NCI-H128 (cell line): ENCODE results near the gene CTSZ.
"Not testable (repeated sequence)": the region's sequence is repeated elsewhere in the genome, so short reads cannot be mapped to it uniquely, and the experiment has no call there.

ENCODE experiments used
- DNase-seq: peaks from one replicate; lab custom pipeline; 2025; ENCODE audit not compliant: unreplicated experiment; lab: John Stamatoyannopoulos, UW

The CTSZ gene

GRCh38 chr20:58982406-58983114 lies 24.5 kb downstream of the CTSZ start:
- no peak for DNase-seq

GRCh38 chr20:58981628-58982364 lies 25.3 kb downstream of the CTSZ start:
- DNase-seq: no peak

- peak; percentile 54 for DNase-seq
Measured at GRCh38 chr20:58980711-58981627, 26.1 kb downstream of the CTSZ start, which contains the start of gene NELFCD. NELFCD (plus strand) TSS chr20:58981256; CDS start chr20:58981310, 54 bp downstream.

GRCh38 chr20:58978351-58979190 lies 28.5 kb downstream of the CTSZ start:
- no peak for DNase-seq

- DNase-seq: no peak
Measured at GRCh38 chr20:58976061-58976730, 30.9 kb downstream of the CTSZ start.

- DNase-seq: no peak
Measured at GRCh38 chr20:58975353-58975752, 31.7 kb downstream of the CTSZ start.

GRCh38 chr20:58973866-58974265 lies 33.2 kb downstream of the CTSZ start:
- DNase-seq: no peak

- no peak for DNase-seq
Measured at GRCh38 chr20:58973179-58973578, 33.9 kb downstream of the CTSZ start.

GRCh38 chr20:58971429-58971828 lies 35.6 kb downstream of the CTSZ start:
- DNase-seq: no peak

GRCh38 chr20:58970146-58970545 lies 36.9 kb downstream of the CTSZ start:
- DNase-seq: no peak

GRCh38 chr20:58969439-58969838 lies 37.6 kb downstream of the CTSZ start:
- no peak for DNase-seq

GRCh38 chr20:58967652-58968429 lies 39.2 kb downstream of the CTSZ start:
- DNase-seq: no peak

GRCh38 chr20:58965270-58966064 lies 41.6 kb downstream of the CTSZ start:
- no peak for DNase-seq

- DNase-seq: not testable (repeated sequence)
Measured at GRCh38 chr20:58963922-58964321, 43.1 kb downstream of the CTSZ start.

- no peak for DNase-seq
Measured at GRCh38 chr20:58963060-58963584, 43.9 kb downstream of the CTSZ start.

- DNase-seq: no peak
Measured at GRCh38 chr20:58959652-58960051, 47.4 kb downstream of the CTSZ start.

- DNase-seq: no peak
Measured at GRCh38 chr20:58956078-58956477, 51.0 kb downstream of the CTSZ start.

GRCh38 chr20:58953050-58953449 lies 54.0 kb downstream of the CTSZ start:
- DNase-seq: no peak
